ENCODE data around the gene BLM. TPM values are rescaled to one million over a fixed set of nuclear protein-coding genes. Genes with fewer than 3 reads are reported as not detected.

The BLM gene
- total and polyA plus RNA-seq, 4 donors, result 2.2 to 8.7 (median 3.8) TPM

- no peaks in the 10 kb centered on the region for H3K9me3 ChIP-seq (ENCODE audit: control insufficient read depth in 4 of 4, insufficient read depth in 3 of 4, low read length in 3 of 4)
- WGBS, 2 donors, result 97% methylated on average over 3 of the region's 3 CpGs
- H3K4me1 ChIP-seq (ENCODE audit: control insufficient read depth in 5 of 5, insufficient read depth in 5 of 5, low read length in 5 of 5), result peaks cover 0 to 14% (median 0%) of the 10 kb centered on the region in 5 donors
- ATAC-seq (ENCODE audit: insufficient read depth, low FRiP score) (no peak), DNase-seq (no peak)
- no peak overlapping the region for H3K27ac ChIP-seq (ENCODE audit: low read depth in 1 of 2, low read length in 1 of 2)
- H3K4me3 ChIP-seq, result no peak overlapping the region
- no peak for TF ChIP-seq CTCF (IDR thresholded peaks at IDR 0.05; ENCODE audit: control extremely low read depth, extremely low read depth)
- no peaks in the 10 kb centered on the region for H3K36me3 ChIP-seq (ENCODE audit: control insufficient read depth in 4 of 4, insufficient read depth in 4 of 4, low read length in 4 of 4)
- H3K9ac ChIP-seq (ENCODE audit: insufficient read depth in 1 of 2, low read length in 2 of 2), result no peak overlapping the region
- H3K27me3 ChIP-seq (ENCODE audit: control insufficient read depth in 3 of 3, insufficient read depth in 3 of 3, low read length in 2 of 3), result no peaks in the 10 kb centered on the region
These were observed 48.8 kb downstream of the BLM start for GRCh38 chr15:90765966-90766365.

GRCh38 chr15:90769375-90769774 is 52.2 kb downstream of the BLM start:
- H3K27me3 ChIP-seq (ENCODE audit: control insufficient read depth in 3 of 3, insufficient read depth in 3 of 3, low read length in 2 of 3), result no peaks in the 10 kb centered on the region
- DNase-seq, result no peak
- ATAC-seq (ENCODE audit: insufficient read depth, low FRiP score), result no peak
- 89 to 91% methylated on average over 10 of the region's 10 CpGs for WGBS, 2 donors
- no peak for TF ChIP-seq CTCF (IDR thresholded peaks at IDR 0.05; ENCODE audit: control extremely low read depth, extremely low read depth)
- no peaks in the 10 kb centered on the region for H3K9me3 ChIP-seq (ENCODE audit: control insufficient read depth in 4 of 4, insufficient read depth in 3 of 4, low read length in 3 of 4)
- no peaks in the 10 kb centered on the region for H3K4me1 ChIP-seq (ENCODE audit: control insufficient read depth in 5 of 5, insufficient read depth in 5 of 5, low read length in 5 of 5)
- no peak overlapping the region for H3K27ac ChIP-seq (ENCODE audit: low read depth in 1 of 2, low read length in 1 of 2)
- no peaks in the 10 kb centered on the region for H3K36me3 ChIP-seq (ENCODE audit: control insufficient read depth in 4 of 4, insufficient read depth in 4 of 4, low read length in 4 of 4)
- no peak overlapping the region for H3K9ac ChIP-seq (ENCODE audit: insufficient read depth in 1 of 2, low read length in 2 of 2)
- H3K4me3 ChIP-seq, result no peak overlapping the region

- H3K4me1 ChIP-seq (ENCODE audit: control insufficient read depth in 5 of 5, insufficient read depth in 5 of 5, low read length in 5 of 5), result no peaks in the 10 kb centered on the region
- H3K9me3 ChIP-seq (ENCODE audit: control insufficient read depth in 4 of 4, insufficient read depth in 3 of 4, low read length in 3 of 4), result no peaks in the 10 kb centered on the region
- H3K9ac ChIP-seq (ENCODE audit: insufficient read depth in 1 of 2, low read length in 2 of 2), result no peak overlapping the region
- ATAC-seq (ENCODE audit: insufficient read depth, low FRiP score) (no peak), DNase-seq (no peak)
- no peak for TF ChIP-seq CTCF (IDR thresholded peaks at IDR 0.05; ENCODE audit: control extremely low read depth, extremely low read depth)
- no peak overlapping the region for H3K4me3 ChIP-seq
- WGBS, 2 donors, result 97 to 98% methylated on average over 1 of the region's 1 CpG
- H3K27ac ChIP-seq (ENCODE audit: low read depth in 1 of 2, low read length in 1 of 2), result no peak overlapping the region
- H3K36me3 ChIP-seq (ENCODE audit: control insufficient read depth in 4 of 4, insufficient read depth in 4 of 4, low read length in 4 of 4), result no peaks in the 10 kb centered on the region
- H3K27me3 ChIP-seq (ENCODE audit: control insufficient read depth in 3 of 3, insufficient read depth in 3 of 3, low read length in 2 of 3), result no peaks in the 10 kb centered on the region
These were observed 56.3 kb downstream of the BLM start for GRCh38 chr15:90773485-90773884.

Measured in lung (tissue), 12 donors.